Glutamatergic neuron (in vitro differentiated cells): ENCODE data around the gene MYO1E. TPM values are rescaled to one million over a fixed set of nuclear protein-coding genes. Genes with fewer than 3 reads are reported as not detected.
A peak's percentile ranks its signal among the peaks of the same experiment; 100 is the strongest.

Experiments used
- DNase-seq: peaks from one replicate; pipeline ENCODE4 v3.0.0; 2022
- H3K27ac Mint-ChIP-seq: one replicate; pipeline ENCODE4 v1.8.0; 2020; ENCODE audit warnings: mild to moderate bottlenecking, mixed read lengths, inconsistent platforms; ENCODE audit not compliant: unreplicated experiment
- H3K27me3 Mint-ChIP-seq: one replicate; pipeline ENCODE4 v1.8.0; 2020; ENCODE audit warnings: mild to moderate bottlenecking, moderate library complexity, mixed read lengths, inconsistent platforms; ENCODE audit not compliant: unreplicated experiment
- H3K36me3 Mint-ChIP-seq: one replicate; pipeline ENCODE4 v1.8.0; 2020; ENCODE audit warnings: mild to moderate bottlenecking, mixed read lengths, inconsistent platforms; ENCODE audit not compliant: unreplicated experiment
- H3K4me1 Mint-ChIP-seq: one replicate; pipeline ENCODE4 v1.8.0; 2020; ENCODE audit warnings: mild to moderate bottlenecking, low read depth, mixed read lengths, inconsistent platforms; ENCODE audit not compliant: unreplicated experiment
- H3K4me3 Mint-ChIP-seq: one replicate; pipeline ENCODE4 v1.8.0; 2020; ENCODE audit warnings: mild to moderate bottlenecking, mixed read lengths, inconsistent platforms; ENCODE audit not compliant: unreplicated experiment
- H3K9me3 Mint-ChIP-seq: one replicate; pipeline ENCODE4 v1.8.0; 2020; ENCODE audit warnings: mild to moderate bottlenecking, moderate library complexity, mixed read lengths, inconsistent platforms; ENCODE audit not compliant: unreplicated experiment
- total RNA-seq: library from RNA; stranded (reverse); fragmentation: NEBNext Ultra II Directional; extraction: Animal tissue kit (Norgen Biotek cat#: 25700); gene quantifications from one replicate; pipeline ENCODE4 v1.2.1, GENCODE V29; 2021; ENCODE audit not compliant: unreplicated experiment
- TF ChIP-seq, protein P1 (sequence below): fragments of 200-600 bp; sonication (generic); IDR thresholded peaks from one replicate; pipeline ENCODE4 v1.5.0; 2021; ENCODE audit not compliant: partially characterized antibody, unreplicated experiment

MYO1E gene
- total RNA-seq, 1 donor from 2014 or later = 7.9 TPM

DNA sequence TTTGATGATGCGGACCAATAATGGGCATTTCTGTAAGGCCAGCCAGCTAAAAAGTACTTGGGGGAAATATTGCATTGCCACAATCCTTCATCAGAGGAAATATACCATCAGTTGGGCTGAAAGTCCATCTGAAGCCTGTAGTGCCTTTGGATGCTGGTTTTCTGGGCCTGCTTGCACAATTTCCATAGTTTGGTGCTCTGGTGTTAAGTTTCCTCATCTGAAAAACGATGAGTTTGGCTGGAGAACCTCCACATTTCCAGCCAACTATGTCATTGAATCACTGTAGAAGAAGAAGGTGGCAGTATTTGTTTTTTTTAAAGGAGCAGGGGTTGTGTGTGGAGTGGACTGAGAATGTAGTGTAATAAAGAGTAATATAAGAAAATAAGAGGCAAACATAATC lies 257.6 kb downstream of the MYO1E start:
- Mint-ChIP-seq H3K4me1 (no peaks in the 10 kb centered on the region), H3K36me3 (no peaks in the 10 kb centered on the region), H3K27ac (no peak overlapping the region), H3K4me3 (no peak overlapping the region), H3K27me3 (no peaks in the 10 kb centered on the region), H3K9me3 (no peaks in the 10 kb centered on the region)
- DNase-seq = no peak
- TF ChIP-seq, protein P1, sequence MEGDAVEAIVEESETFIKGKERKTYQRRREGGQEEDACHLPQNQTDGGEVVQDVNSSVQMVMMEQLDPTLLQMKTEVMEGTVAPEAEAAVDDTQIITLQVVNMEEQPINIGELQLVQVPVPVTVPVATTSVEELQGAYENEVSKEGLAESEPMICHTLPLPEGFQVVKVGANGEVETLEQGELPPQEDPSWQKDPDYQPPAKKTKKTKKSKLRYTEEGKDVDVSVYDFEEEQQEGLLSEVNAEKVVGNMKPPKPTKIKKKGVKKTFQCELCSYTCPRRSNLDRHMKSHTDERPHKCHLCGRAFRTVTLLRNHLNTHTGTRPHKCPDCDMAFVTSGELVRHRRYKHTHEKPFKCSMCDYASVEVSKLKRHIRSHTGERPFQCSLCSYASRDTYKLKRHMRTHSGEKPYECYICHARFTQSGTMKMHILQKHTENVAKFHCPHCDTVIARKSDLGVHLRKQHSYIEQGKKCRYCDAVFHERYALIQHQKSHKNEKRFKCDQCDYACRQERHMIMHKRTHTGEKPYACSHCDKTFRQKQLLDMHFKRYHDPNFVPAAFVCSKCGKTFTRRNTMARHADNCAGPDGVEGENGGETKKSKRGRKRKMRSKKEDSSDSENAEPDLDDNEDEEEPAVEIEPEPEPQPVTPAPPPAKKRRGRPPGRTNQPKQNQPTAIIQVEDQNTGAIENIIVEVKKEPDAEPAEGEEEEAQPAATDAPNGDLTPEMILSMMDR = no peak

DNA sequence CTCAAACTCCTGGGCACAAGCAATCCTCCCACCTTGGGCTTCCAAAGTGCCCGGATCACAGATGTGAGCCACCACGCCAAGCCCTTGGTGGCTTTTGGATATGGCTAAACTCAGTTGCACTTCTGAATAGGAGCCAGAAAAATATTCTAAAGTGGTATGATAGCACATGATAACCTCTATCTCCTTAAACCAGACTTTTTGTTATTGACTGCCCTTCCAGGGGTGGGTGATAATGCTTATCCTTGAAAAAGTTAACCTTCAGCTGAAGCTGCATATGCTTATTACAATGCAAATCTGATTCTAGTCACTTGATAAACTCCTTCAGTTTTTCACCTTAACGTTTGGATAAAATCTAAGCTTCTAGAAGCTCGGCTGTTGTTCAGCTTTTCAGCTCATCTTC lies 261.4 kb downstream of the MYO1E start:
- Mint-ChIP-seq H3K4me3 (no peak overlapping the region), H3K27me3 (no peaks in the 10 kb centered on the region), H3K36me3 (no peaks in the 10 kb centered on the region), H3K4me1 (no peaks in the 10 kb centered on the region), H3K27ac (no peak overlapping the region), H3K9me3 (no peaks in the 10 kb centered on the region)
- DNase-seq = no peak
- TF ChIP-seq, protein P1 = no peak

DNA sequence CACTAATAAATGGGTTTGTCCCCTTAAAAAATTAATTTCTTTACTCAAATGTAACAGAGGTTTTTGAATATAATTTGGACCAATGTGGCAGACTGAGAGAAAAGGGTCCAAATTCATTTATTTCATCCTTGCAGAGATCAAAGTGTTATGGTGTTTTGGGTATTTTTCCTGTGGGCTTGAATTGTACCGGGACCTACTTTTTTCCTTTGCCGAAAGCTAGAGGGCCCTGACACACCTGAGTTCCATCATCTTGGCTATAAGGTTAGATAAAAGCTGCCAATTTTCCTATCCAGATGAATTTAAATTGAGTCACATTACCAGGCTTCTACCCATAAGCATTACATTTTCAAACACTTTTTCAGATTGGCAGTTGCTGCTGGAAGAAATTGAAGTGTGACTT lies 266.8 kb downstream of the MYO1E start:
- no peaks in the 10 kb centered on the region for H3K9me3 Mint-ChIP-seq
- TF ChIP-seq, protein P1 = no peak

DNA sequence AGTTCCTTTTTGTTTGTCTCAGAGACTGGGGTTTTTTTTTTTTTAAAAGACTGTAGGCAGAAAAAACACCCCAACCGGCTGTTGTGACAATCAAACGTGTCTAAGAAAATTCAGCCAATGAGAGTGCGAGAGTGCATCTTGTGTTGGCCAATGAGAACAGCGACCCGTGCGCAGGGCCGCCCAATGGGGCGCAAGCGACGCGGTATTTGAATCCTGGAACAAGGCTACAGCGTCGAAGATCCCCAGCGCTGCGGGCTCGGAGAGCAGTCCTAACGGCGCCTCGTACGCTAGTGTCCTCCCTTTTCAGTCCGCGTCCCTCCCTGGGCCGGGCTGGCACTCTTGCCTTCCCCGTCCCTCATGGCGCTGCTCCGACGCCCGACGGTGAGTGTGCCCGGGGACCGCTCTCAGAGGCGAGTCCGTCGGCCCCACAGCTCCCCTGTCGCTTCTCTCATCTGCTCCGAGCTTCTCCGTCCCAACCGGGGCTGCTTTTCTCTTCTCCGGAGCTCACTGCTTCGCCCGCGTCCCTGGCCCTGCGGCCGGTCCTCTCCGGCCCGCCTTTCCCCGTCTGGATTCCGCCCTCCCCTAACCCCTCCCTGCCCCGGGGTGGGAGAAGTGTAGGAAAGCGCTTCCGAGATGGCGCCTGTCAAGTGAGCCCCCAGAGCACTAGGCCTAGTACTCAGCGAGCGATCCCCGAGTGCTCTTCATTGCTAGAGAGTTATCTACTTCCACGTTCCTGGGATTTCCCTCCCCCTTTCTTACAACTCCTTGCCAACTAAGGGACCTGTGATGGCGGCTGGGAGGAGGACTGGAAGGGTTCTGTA lies 267.5 kb downstream of the MYO1E start, which contains the start of gene CCNB2:
CCNB2 (plus strand) TSS at position 235 of the 821 bp plus-strand sequence; CDS start at position 358, 123 bp downstream.
- DNase-seq = peak; percentile 86
- H3K9me3 Mint-ChIP-seq = no peaks in the 10 kb centered on the region
- peak within 1 kb of the TSS; percentile 94 for H3K27ac Mint-ChIP-seq
- no peaks in the 10 kb centered on the region for H3K27me3 Mint-ChIP-seq
- H3K4me1 Mint-ChIP-seq = peaks cover 3% of the 10 kb centered on the region
- no peaks in the 10 kb centered on the region for H3K36me3 Mint-ChIP-seq
- TF ChIP-seq, protein P1 = no peak
- peak within 1 kb of the TSS; percentile 94 for H3K4me3 Mint-ChIP-seq

More for the DNA sequence above, 266.8 kb downstream of the MYO1E start:
- H3K27me3 Mint-ChIP-seq = no peaks in the 10 kb centered on the region
- no peak overlapping the region for H3K27ac Mint-ChIP-seq
- no peak for DNase-seq
- H3K4me1 Mint-ChIP-seq = peaks cover 3% of the 10 kb centered on the region
- peak overlapping the region; percentile 94 for H3K4me3 Mint-ChIP-seq
- no peaks in the 10 kb centered on the region for H3K36me3 Mint-ChIP-seq

DNA sequence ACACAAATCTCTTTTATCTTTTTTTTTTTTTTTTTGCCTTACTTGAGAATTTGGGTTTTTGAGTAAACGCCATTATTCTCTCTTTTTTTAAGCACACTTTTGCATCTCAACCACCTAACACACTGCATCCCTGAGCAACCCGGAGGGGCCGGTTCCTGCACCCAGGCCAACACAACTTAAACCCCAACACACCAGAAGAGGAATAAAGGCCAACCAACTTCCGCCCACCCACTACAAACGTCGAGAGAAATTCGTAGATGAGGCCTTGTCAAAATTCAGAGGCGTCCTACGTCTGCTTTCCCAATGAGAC lies 268.1 kb downstream of the MYO1E start:
- Mint-ChIP-seq H3K9me3 (peaks cover 2% of the 10 kb centered on the region), H3K27me3 (no peaks in the 10 kb centered on the region), H3K27ac (peak overlapping the region; percentile 94), H3K4me3 (peak overlapping the region; percentile 94), H3K36me3 (no peaks in the 10 kb centered on the region), H3K4me1 (peaks cover 3% of the 10 kb centered on the region)
- TF ChIP-seq, protein P1 = no peak
- no peak for DNase-seq
